ENCODE data around the gene FALEC.
"Not testable (repeated sequence)": the region's sequence is repeated elsewhere in the genome, so short reads cannot be mapped to it uniquely, and the experiment has no call there.

FALEC gene

DNA sequence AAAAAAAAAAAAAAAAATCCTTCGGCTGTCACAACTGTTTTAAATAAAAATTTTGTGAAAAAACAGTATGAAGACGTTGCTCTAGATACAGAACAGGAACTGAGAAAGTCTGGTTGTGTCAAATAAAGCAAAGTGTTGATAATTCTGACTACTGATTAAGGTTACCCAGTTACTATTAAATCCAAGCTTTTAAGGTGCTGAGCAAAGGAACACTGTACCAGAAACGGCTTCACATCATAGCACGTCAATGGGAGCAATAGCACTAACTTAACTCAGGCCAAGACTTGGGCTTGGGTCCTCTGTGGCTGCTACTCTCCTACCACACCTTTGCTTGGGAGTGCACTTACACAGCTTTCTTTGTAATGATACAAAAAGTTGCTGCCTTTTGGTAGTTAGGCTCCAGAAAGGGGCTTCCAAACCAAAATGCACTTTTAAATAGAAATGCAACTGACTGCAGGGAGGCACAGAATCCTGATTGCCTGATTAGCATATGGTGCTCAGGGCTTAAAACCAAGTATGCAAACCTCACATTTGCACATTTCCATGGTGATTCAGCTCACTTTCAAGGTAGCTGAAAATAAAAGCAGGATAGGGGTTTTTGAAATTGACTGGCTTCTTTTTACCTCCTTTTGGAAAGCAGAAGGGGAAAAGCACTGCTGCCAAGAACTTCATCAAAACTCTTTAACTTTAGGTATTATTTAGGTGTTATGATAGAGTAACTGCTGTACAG lies 57.5 kb downstream of the FALEC start:
- peak overlapping the region; percentile 30 for H3K27ac ChIP-seq (ENCODE audit: low read depth, low read length)
- H3K9me3 ChIP-seq (ENCODE audit: low read length), result no peaks in the 10 kb centered on the region
- no peak overlapping the region for H3K9ac ChIP-seq (ENCODE audit: low read length)
- no peak overlapping the region for H3K4me3 ChIP-seq (ENCODE audit: low read depth in 1 of 2, low read length in 2 of 2)
- H3K4me1 ChIP-seq (ENCODE audit: insufficient read depth, low read length), result peaks cover 73% of the 10 kb centered on the region
- no peaks in the 10 kb centered on the region for H3K27me3 ChIP-seq (ENCODE audit: control insufficient read depth in 1 of 2, insufficient read depth in 2 of 2, low read length in 2 of 2)
- H3K36me3 ChIP-seq (ENCODE audit: insufficient read depth, low read length), result peaks cover 50% of the 10 kb centered on the region

DNA sequence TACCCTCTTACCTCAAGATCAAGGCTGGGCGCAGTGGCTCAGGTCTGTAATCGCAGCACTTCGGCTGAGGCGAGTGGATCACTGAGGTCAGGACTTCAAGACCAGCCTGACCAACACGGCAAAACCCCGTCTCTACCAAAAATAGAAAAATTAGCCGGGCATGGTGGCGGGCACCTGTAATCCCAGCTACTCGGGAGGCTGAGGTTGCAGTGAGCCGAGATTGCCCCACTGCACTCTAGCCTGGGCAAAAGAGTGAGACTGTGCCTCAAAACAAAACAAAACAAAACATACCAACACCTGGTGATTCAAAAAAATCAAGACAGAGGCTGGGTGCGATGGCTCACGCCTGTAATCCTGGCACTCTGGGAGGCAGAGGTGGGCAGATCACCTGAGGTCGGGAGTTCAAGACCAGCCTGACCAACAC lies 58.1 kb downstream of the FALEC start:
- H3K9ac ChIP-seq (ENCODE audit: low read length); H3K9me3 ChIP-seq (ENCODE audit: low read length); H3K27me3 ChIP-seq (ENCODE audit: control insufficient read depth in 1 of 2, insufficient read depth in 2 of 2, low read length in 2 of 2); H3K27ac ChIP-seq (ENCODE audit: low read depth, low read length); H3K4me3 ChIP-seq (ENCODE audit: low read depth in 1 of 2, low read length in 2 of 2): not testable (repeated sequence)
- H3K36me3 ChIP-seq (ENCODE audit: insufficient read depth, low read length), result peaks cover 50% of the 10 kb centered on the region
- peaks cover 68% of the 10 kb centered on the region for H3K4me1 ChIP-seq (ENCODE audit: insufficient read depth, low read length)

- Histone ChIP-seq H3K36me3 (ENCODE audit: insufficient read depth, low read length) (peaks cover 50% of the 10 kb centered on the region), H3K27ac (ENCODE audit: low read depth, low read length) (peak overlapping the region; percentile 22), H3K27me3 (ENCODE audit: control insufficient read depth in 1 of 2, insufficient read depth in 2 of 2, low read length in 2 of 2) (no peaks in the 10 kb centered on the region), H3K9me3 (ENCODE audit: low read length) (no peaks in the 10 kb centered on the region), H3K4me3 (ENCODE audit: low read depth in 1 of 2, low read length in 2 of 2) (peak overlapping the region; percentile 4 to 97), H3K4me1 (ENCODE audit: insufficient read depth, low read length) (peaks cover 60% of the 10 kb centered on the region), H3K9ac (ENCODE audit: low read length) (peak overlapping the region; percentile 22)
These were observed 58.9 kb downstream of the FALEC start for GRCh38 chr1:150574260-150575071.

DNA sequence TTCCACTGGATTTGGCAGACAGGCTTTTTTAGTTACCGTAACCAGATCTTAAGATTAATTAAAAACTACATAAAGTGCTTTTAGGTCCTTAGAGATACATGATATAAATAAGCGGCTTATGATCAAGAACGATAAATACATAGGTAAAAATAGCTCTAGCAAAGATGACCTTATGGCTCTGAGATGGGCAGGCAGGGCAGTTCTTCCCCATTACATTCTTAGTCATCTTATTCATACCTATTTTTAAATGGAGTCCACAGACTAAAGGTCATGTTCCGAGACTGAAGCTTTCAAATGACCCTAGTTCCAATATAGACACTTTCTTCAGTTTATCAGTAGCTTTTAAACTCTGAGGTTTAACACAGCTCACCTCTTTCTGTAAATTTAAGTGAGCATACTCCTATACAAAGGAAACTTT lies 59.5 kb downstream of the FALEC start:
- Histone ChIP-seq H3K9ac (ENCODE audit: low read length) (peak overlapping the region; percentile 35), H3K27me3 (ENCODE audit: control insufficient read depth in 1 of 2, insufficient read depth in 2 of 2, low read length in 2 of 2) (no peaks in the 10 kb centered on the region), H3K27ac (ENCODE audit: low read depth, low read length) (peak overlapping the region; percentile 98), H3K36me3 (ENCODE audit: insufficient read depth, low read length) (peaks cover 48% of the 10 kb centered on the region), H3K9me3 (ENCODE audit: low read length) (no peaks in the 10 kb centered on the region), H3K4me3 (ENCODE audit: low read depth in 1 of 2, low read length in 2 of 2) (peak overlapping the region; percentile 95 to 97), H3K4me1 (ENCODE audit: insufficient read depth, low read length) (peaks cover 56% of the 10 kb centered on the region)

DNA sequence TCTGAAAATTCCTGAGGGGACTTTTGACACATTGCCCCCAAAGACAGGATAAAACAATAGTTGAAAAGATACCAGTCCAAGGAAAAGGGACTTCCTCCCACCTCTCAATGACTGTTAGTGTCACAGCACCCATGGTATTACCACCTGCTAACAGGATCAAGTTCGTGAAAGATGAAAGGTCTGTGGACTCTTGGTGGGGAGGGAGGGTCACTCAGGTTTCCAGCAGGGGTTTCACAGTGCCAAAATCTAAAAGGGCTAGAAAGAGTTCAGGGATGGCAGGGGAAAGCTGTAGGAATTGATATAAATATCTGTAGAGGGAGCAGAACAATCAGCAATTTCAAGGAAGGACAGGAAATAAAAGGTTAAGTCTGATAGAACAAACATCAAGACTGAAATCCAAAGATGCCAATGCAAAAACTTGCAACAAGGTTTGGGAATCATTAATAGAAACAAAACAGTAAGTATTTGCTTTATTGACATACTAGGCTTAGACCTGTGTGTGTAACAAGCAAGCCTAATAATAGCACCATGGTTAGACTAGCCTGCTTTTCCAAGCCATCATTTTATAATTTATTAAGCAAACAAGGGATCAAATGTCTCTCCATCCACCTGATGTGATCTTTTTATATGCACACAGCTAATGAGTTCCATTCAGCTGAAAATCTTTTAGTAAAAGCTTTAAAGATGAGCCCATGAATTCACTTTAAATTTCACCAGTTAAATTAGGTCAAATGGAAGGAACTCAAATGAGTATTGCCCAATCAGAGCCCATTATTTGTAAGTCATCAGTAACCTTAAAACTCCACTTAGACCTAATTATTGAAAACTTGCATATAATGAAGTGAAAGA lies 60.2 kb downstream of the FALEC start:
- Histone ChIP-seq H3K27ac (ENCODE audit: low read depth, low read length) (peak overlapping the region; percentile 98), H3K4me1 (ENCODE audit: insufficient read depth, low read length) (peaks cover 55% of the 10 kb centered on the region), H3K27me3 (ENCODE audit: control insufficient read depth in 1 of 2, insufficient read depth in 2 of 2, low read length in 2 of 2) (no peaks in the 10 kb centered on the region), H3K9me3 (ENCODE audit: low read length) (no peaks in the 10 kb centered on the region), H3K4me3 (ENCODE audit: low read depth in 1 of 2, low read length in 2 of 2) (peak overlapping the region; percentile 95 to 97), H3K36me3 (ENCODE audit: insufficient read depth, low read length) (peaks cover 47% of the 10 kb centered on the region), H3K9ac (ENCODE audit: low read length) (peak overlapping the region; percentile 99)

DNA sequence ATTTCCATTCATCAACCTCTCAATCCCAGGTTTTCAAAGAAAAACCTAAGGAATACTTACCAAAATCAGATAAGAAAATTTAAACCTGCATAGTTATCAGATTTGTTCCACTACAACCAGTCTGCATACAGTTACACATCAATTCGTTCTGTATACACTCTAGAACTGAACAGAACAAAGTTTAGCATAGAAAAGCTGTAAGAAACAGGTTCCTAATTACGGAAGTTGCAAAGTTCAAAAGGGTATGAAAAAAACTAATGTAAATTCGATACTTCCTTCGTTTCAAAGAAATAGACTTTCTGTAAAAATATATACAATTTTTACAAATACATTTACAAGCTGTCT lies 60.8 kb downstream of the FALEC start:
- Histone ChIP-seq H3K27ac (ENCODE audit: low read depth, low read length) (peak overlapping the region; percentile 98), H3K9me3 (ENCODE audit: low read length) (no peaks in the 10 kb centered on the region), H3K4me3 (ENCODE audit: low read depth in 1 of 2, low read length in 2 of 2) (peak overlapping the region; percentile 95 to 97), H3K9ac (ENCODE audit: low read length) (peak overlapping the region; percentile 99), H3K36me3 (ENCODE audit: insufficient read depth, low read length) (peaks cover 47% of the 10 kb centered on the region), H3K27me3 (ENCODE audit: control insufficient read depth in 1 of 2, insufficient read depth in 2 of 2, low read length in 2 of 2) (no peaks in the 10 kb centered on the region), H3K4me1 (ENCODE audit: insufficient read depth, low read length) (peaks cover 50% of the 10 kb centered on the region)

DNA sequence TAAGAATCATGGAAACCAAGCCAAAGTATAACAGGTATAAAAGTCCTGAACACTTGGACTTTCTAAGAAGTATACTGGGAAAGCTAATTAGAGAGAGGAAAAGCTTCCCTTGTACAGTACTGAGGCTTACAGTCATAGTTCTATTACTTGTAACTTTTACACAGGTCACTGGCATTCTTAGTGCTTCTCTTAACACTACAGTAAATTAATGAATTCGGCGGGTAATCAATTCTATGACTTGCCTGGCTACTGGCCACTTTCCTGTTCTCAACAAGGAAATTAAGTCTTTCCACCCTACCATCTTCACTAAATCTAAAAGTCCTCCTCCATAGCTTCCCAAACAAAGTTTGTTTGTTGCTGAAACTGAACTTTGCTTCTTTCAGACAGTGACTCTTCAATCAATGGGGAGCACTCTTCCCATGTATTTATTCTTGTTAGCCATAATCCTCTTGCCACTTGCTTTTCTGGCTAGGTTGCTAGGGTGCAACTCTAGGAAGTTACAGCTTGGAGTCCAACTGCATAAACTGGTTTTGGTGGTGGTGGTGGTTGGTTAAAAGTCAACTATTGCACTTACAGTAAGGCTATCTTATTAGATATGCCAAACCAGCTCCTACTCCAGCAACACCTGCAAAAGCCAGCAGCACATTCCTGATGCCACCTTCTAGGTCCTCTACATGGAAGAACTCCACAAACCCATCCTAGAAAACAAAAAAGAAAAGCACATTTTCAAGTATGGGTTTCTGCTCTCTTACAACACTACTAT lies 61.4 kb downstream of the FALEC start:
- H3K9ac ChIP-seq (ENCODE audit: low read length), result peak overlapping the region; percentile 99
- peaks cover 47% of the 10 kb centered on the region for H3K36me3 ChIP-seq (ENCODE audit: insufficient read depth, low read length)
- peak overlapping the region; percentile 98 for H3K27ac ChIP-seq (ENCODE audit: low read depth, low read length)
- H3K4me3 ChIP-seq (ENCODE audit: low read depth in 1 of 2, low read length in 2 of 2), result peak overlapping the region; percentile 95 to 97
- no peaks in the 10 kb centered on the region for H3K9me3 ChIP-seq (ENCODE audit: low read length)
- H3K4me1 ChIP-seq (ENCODE audit: insufficient read depth, low read length), result peaks cover 50% of the 10 kb centered on the region
- no peaks in the 10 kb centered on the region for H3K27me3 ChIP-seq (ENCODE audit: control insufficient read depth in 1 of 2, insufficient read depth in 2 of 2, low read length in 2 of 2)

DNA sequence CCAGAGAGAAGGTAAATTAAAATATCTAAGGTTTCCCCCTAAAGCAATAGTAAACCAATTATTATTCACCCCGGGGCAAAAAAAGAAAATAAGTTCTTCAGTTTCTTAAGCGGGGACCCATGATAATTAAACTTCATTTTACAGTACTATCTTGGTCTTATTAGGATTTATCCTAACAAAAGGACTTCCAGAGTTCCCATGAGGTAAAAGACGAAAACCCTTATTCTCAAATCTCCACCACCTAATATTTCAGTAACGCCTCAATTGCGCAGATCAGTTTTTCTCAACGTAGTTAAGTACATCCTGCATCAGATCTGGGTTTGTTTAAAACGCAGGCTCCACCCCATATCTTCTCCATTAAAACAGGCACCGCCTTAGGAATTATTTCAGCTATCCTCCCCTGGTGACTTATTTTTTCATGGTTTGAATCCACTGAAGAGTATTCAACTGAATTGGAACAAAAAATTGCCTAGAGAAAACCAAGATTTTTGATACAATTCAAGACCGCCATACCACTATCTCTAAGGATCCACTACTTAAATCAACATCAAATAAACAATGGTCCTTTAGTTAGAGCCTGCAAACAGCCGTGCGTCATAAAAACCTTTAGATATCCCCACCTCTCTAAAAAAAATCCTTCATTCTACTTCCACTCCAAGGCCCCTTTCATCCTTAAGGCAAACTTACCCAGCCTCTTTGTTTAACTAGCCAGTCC lies 62.2 kb downstream of the FALEC start:
- peak overlapping the region; percentile 95 to 97 for H3K4me3 ChIP-seq (ENCODE audit: low read depth in 1 of 2, low read length in 2 of 2)
- H3K27ac ChIP-seq (ENCODE audit: low read depth, low read length), result peak overlapping the region; percentile 98
- peaks cover 46% of the 10 kb centered on the region for H3K4me1 ChIP-seq (ENCODE audit: insufficient read depth, low read length)
- H3K9ac ChIP-seq (ENCODE audit: low read length), result peak overlapping the region; percentile 99
- no peaks in the 10 kb centered on the region for H3K27me3 ChIP-seq (ENCODE audit: control insufficient read depth in 1 of 2, insufficient read depth in 2 of 2, low read length in 2 of 2)
- peaks cover 45% of the 10 kb centered on the region for H3K36me3 ChIP-seq (ENCODE audit: insufficient read depth, low read length)
- no peaks in the 10 kb centered on the region for H3K9me3 ChIP-seq (ENCODE audit: low read length)

DNA sequence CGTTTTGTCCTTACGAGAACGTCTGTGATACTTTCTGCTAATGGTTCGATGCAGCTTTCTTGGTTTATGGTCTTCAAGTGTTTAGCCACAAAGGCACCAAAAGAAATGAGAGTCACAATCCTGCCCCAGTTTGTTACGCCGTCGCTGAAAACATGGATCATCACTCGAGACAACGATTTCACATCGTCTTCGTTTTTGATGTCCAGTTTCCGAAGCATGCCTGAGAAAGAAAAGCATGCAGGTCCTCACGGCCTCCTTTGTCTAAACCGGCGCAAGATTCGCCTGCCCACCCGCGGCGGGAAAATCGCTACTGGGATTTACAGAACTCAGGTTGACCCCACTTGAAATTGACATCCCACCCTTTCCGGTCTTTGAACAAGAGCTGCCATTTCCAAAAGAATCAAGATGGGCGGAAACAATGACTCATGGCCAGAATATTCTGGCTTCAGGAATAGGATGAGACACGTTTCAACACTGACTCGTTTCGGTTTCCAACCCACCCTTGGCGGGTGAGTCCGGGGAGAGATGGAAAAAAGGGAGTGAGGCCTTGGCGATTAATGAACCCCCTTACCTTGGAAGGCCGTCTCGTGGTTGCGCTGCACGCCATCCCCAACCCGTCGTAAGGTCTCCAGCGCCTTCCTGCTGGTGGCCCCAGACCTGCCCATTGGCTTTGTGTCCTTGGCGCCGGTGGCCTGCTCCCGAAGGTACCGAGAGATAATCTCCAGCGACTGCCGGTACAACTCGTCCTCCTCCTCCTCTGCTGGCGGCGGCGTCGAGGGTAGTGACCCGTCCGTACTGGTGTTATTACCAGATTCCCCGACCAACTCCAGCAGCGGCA lies 62.9 kb downstream of the FALEC start:
- Histone ChIP-seq H3K27ac (ENCODE audit: low read depth, low read length) (peak overlapping the region; percentile 98), H3K4me3 (ENCODE audit: low read depth in 1 of 2, low read length in 2 of 2) (peak overlapping the region; percentile 95 to 97), H3K9ac (ENCODE audit: low read length) (peak overlapping the region; percentile 99), H3K27me3 (ENCODE audit: control insufficient read depth in 1 of 2, insufficient read depth in 2 of 2, low read length in 2 of 2) (no peaks in the 10 kb centered on the region), H3K36me3 (ENCODE audit: insufficient read depth, low read length) (peaks cover 38% of the 10 kb centered on the region), H3K9me3 (ENCODE audit: low read length) (no peaks in the 10 kb centered on the region), H3K4me1 (ENCODE audit: insufficient read depth, low read length) (peaks cover 40% of the 10 kb centered on the region)
